Measurements from ENCODE around the gene TFDP1.

DNA sequence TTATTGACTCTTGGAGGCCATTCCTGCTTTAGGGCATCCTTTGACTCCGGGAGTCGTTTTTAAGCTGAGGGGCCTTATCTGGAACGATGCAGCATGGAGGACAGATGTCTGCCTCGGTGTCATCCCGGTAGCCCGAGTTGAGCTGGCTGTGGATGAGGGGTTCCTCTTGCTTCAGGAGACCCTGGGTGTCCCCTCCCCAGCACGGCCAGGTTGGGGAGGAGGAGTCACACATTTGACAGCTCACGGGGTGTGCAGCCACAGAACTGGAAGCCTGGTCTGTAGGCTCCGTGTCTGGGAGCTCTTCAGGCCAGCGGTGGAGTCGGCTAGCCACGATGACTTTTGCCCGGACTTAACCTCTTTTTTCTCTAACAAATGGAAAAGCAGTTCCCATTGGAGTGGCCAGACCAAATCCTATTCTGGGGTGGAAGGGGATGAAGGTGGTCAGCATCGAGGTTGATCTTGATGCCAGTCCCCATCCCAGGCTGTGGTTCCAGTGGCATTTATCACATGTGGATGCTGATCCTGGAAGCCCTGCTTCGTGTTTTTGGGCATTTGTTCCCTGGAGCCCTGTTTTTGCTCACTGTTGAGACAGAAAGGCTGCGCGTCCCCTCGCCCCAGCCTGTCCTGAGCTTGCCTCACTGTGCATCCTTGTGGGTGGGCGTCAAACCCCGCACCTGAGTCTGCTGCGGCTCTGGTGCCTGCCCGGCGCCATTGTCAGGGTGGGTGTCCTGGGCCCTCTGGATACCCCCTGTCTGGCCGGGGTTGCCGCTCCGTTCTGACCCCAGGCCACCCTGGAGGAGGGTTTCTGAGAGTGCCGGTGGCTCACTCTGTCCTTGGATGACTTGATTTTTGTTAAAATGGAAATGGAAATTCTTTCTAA, 12.0 kb downstream of the TFDP1 start:
- TF ChIP-seq, protein P1, sequence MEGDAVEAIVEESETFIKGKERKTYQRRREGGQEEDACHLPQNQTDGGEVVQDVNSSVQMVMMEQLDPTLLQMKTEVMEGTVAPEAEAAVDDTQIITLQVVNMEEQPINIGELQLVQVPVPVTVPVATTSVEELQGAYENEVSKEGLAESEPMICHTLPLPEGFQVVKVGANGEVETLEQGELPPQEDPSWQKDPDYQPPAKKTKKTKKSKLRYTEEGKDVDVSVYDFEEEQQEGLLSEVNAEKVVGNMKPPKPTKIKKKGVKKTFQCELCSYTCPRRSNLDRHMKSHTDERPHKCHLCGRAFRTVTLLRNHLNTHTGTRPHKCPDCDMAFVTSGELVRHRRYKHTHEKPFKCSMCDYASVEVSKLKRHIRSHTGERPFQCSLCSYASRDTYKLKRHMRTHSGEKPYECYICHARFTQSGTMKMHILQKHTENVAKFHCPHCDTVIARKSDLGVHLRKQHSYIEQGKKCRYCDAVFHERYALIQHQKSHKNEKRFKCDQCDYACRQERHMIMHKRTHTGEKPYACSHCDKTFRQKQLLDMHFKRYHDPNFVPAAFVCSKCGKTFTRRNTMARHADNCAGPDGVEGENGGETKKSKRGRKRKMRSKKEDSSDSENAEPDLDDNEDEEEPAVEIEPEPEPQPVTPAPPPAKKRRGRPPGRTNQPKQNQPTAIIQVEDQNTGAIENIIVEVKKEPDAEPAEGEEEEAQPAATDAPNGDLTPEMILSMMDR (IDR thresholded peaks at IDR 0.05): no peak
- no peak for TF ChIP-seq POLR2A (IDR thresholded peaks at IDR 0.05)

All from uterus (tissue), 2 donors.